ENCODE data around the gene MFSD2A. TPM values are rescaled to one million over a fixed set of nuclear protein-coding genes. Genes with fewer than 3 reads are reported as not detected.

Gene MFSD2A
- total RNA-seq, 1 experiment from 2014 or later = 19.9 TPM

DNA sequence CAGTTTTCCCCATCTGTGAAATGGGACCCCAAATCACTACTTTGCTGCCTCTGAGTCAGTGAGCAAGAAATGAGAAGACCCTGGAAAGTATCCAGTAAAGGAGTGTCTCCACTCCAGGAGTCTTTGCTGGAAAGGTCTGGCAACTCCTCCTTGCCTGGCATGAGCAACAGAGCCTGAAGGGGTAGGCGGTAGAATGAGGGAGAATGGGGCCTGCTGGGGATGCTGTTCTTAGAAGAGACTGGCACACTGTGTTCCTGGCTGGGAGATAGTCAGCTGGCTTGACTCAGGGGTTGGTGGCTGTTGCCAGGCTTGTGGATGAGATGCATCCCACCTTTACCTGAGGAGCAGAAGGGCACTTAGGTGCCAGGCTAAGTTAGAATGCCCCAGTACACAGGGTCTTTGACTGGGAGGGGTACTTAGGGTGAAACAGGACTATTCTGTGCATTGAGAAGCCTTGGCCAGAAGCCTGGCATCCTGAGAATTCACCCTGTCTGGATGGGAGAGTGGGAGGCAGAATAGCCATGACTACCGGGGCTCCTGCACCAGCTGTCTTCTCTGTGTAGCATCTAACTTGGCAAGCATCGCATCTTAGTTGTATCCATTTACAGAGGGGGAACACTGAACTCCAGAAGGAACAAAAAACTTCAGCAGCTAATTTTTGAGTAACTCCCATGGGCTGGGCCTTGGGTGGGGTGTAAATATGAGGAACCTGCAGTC lies 2.5 kb downstream of the MFSD2A start:
- Histone ChIP-seq H3K18ac (ENCODE audit: insufficient read length, low read depth, low read length) (no peak overlapping the region), H3K56ac (ENCODE audit: insufficient read length, low read depth, low read length) (no peak overlapping the region), H4K91ac (ENCODE audit: insufficient read length, low read depth, low read length) (no peak overlapping the region), H3K4me2 (ENCODE audit: insufficient read depth, insufficient read length, low read length) (no peak overlapping the region), H3K9me3 (ENCODE audit: control insufficient read depth, low read depth, low read length) (no peaks in the 10 kb centered on the region), H3K4ac (ENCODE audit: low read depth, low read length) (no peak overlapping the region), H3T11ph (ENCODE audit: low read length) (no peak overlapping the region), H2BK15ac (ENCODE audit: low read depth, low read length) (no peak overlapping the region), H3K79me1 (ENCODE audit: insufficient read depth, low read depth, low read length, poor library complexity, severe bottlenecking) (no peaks in the 10 kb centered on the region), H4K8ac (replicated peaks; ENCODE audit: insufficient read length, low read depth, low read length) (no peak overlapping the region), H3K14ac (ENCODE audit: insufficient read depth, low read length) (no peak overlapping the region), H2BK20ac (ENCODE audit: low read depth, low read length, poor library complexity, severe bottlenecking) (no peak overlapping the region), H2AFZ (ENCODE audit: low read length) (no peak overlapping the region), H3K27me3 (ENCODE audit: insufficient read depth, low read length) (no peaks in the 10 kb centered on the region; the same call in 1 of the 2 replicates), H2BK120ac (ENCODE audit: low read depth, low read length, poor library complexity, severe bottlenecking) (no peak overlapping the region), H3K23ac (ENCODE audit: insufficient read length, low read depth, low read length) (no peak overlapping the region), H3K9ac (ENCODE audit: extremely low read depth, insufficient read length, low read length) (no peak overlapping the region), H2BK5ac (ENCODE audit: insufficient read length, low read length) (no peak overlapping the region), H2BK12ac (ENCODE audit: insufficient read length, low read depth, low read length) (no peak overlapping the region), H3K27ac (ENCODE audit: insufficient read length, low read depth, low read length) (no peak overlapping the region), H3K79me2 (ENCODE audit: insufficient read depth, low read length) (no peaks in the 10 kb centered on the region; the same call in 1 of the 2 replicates), H3K23me2 (ENCODE audit: insufficient read length, low read depth, low read length, poor library complexity, severe bottlenecking) (peaks cover 11% of the 10 kb centered on the region), H3K4me1 (ENCODE audit: insufficient read depth, low read length) (no peaks in the 10 kb centered on the region), H4K20me1 (ENCODE audit: control insufficient read depth, insufficient read depth, insufficient read length) (no peaks in the 10 kb centered on the region), H4K5ac (ENCODE audit: insufficient read length, low read depth, low read length) (no peak overlapping the region), H2AK5ac (ENCODE audit: insufficient read length, low read length) (no peak overlapping the region)
- no peaks in the 10 kb centered on the region for H3K9me3 Mint-ChIP-seq
- H3K27me3 Mint-ChIP-seq (ENCODE audit: low read depth) = peaks cover 33% of the 10 kb centered on the region
- H3K27ac Mint-ChIP-seq = no peak overlapping the region
- H3K4me1 Mint-ChIP-seq = peaks cover 16% of the 10 kb centered on the region in 2 experiments
- WGBS (ENCODE audit: extremely low coverage, insufficient read length, low lambda C conversion rate) = no CpG with 5 or more reads among the region's 3 CpGs
- H3K36me3 Mint-ChIP-seq (ENCODE audit: insufficient read depth in 1 of 3, low read depth in 3 of 3) = peaks cover 19 to 38% (median 20%) of the 10 kb centered on the region in 3 experiments; a peak in 6 of 7 replicates
- TF ChIP-seq, protein P1, sequence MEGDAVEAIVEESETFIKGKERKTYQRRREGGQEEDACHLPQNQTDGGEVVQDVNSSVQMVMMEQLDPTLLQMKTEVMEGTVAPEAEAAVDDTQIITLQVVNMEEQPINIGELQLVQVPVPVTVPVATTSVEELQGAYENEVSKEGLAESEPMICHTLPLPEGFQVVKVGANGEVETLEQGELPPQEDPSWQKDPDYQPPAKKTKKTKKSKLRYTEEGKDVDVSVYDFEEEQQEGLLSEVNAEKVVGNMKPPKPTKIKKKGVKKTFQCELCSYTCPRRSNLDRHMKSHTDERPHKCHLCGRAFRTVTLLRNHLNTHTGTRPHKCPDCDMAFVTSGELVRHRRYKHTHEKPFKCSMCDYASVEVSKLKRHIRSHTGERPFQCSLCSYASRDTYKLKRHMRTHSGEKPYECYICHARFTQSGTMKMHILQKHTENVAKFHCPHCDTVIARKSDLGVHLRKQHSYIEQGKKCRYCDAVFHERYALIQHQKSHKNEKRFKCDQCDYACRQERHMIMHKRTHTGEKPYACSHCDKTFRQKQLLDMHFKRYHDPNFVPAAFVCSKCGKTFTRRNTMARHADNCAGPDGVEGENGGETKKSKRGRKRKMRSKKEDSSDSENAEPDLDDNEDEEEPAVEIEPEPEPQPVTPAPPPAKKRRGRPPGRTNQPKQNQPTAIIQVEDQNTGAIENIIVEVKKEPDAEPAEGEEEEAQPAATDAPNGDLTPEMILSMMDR (conservative IDR thresholded peaks at IDR 0.05) = no peak
- DNase-seq = no peak
- H3K4me3 Mint-ChIP-seq = no peak overlapping the region

All from H9 (cell line).